Measurements from ENCODE around the gene LEF1. TPM values are rescaled to one million over a fixed set of nuclear protein-coding genes. Genes with fewer than 3 reads are reported as not detected.

LEF1 gene
- total RNA-seq, 2 donors from 2014 or later = 1.4 to 2.3 TPM

DNA sequence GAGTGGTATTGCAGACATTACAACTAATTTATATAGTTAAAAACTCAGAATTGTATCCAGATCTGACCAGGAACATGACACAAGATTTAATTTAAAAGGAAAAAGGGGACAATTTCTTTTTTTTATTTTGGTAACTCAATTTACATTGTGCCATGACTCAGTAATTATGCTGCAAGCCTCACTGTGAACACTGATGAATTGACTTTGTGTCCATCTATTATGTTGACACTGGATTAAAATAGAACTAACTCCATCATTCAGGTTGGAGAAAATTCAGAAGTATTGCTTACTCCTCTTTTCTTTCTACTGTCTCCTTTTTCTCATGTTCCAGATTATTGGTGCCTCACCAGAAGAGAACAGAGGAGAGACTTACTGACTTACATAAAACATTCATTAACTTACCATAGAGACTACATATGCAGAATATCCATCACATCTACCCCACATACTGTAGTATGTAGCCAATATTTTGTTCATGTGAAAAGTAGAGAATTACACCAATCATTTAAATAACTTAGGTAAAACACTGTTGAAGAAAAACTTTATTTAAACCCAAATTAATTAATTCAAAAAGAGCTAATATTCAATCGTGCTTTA is 15.8 kb upstream of the LEF1 start:
- DNase-seq = no peak
- intact Hi-C loops (cut with DNase I, micrococcal nuclease) = no loop called here
- ATAC-seq = no peak

DNA sequence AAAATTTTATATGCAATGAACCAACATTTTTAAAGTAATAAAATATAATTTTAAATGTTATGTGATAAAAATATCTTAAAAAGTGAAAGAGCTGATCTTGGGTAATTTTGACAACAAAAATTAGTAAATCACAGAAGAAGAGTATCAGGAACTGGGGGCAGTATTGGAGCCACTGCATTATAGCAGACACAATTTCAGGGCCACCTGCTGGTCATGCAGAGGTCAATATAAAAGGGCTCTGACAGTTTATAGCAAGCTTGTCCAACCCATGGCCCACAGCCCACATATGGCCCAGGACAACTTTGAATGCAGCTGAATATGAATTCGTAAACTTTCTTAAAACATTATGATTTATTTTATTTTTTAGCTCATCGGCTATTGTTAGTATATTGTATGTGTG is 13.0 kb upstream of the LEF1 start:
- ATAC-seq (no peak), DNase-seq (no peak)
- intact Hi-C loops (cut with DNase I, micrococcal nuclease) = no loop called here

DNA sequence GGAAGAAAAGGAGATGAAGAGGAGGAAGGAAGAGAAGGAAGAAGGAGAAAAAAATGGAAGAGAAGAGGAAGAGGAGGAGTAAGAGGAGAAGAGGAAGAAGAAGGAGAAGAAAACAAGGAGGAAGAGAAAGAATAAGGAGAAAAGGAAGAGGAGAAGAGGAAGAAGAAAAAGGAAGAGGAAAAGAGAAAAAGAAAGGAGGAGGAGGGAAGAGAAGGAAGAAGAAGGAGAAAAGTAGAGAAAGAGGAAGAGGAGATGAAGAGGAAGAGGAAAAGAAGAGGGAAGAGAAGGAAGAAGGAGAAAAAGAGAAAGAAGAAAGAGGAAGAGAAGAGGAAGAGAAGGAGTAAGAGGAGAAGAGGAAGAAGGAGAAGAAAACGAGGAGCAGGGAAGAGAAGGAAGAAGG is 11.8 kb upstream of the LEF1 start:
- intact Hi-C loops (cut with DNase I, micrococcal nuclease) = no loop called here
- ATAC-seq = no peak
- no peak for DNase-seq

DNA sequence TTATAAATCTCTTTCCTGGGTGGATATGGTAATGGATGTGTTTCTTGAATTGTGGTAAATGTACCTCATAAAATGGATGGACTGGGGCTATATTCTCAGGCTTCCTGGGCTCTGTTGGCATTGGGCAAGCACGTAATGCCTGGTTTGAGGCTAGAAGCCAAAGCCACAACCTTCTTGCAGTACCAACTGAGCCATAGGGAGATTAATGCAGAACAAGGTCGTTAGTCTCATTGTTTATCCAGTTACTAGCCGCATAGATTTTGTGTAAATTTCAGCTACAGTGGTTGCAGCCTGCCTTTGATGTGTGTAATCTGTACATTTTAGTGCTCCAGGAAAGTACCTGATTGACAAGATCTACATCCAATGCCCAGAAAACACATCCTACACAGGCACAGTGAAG is 7.2 kb upstream of the LEF1 start:
- DNase-seq (no peak), ATAC-seq (no peak)
- intact Hi-C loops (cut with DNase I, micrococcal nuclease) = no loop called here

DNA sequence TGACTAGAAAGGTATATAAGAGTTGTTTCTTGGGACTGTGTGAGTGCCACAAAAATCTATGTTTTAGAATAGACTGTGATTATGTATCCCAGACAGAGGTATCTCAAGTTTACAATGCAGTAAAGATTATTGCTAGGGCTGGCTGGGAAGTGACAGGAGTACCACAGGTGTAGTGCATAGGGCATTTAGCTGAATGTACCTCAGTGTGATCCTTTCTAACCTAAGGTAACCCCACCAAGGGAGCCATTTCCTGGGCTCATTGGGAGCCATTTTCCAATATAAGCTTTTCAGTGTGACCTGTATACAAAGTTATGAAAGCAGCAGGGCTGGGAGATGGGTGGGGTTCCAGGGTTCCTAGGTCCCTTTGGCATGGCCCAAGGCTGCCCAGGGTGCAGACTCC is 6.1 kb upstream of the LEF1 start:
- intact Hi-C loops (cut with DNase I, micrococcal nuclease) = no loop called here
- DNase-seq = no peak
- ATAC-seq = peak; percentile 73

DNA sequence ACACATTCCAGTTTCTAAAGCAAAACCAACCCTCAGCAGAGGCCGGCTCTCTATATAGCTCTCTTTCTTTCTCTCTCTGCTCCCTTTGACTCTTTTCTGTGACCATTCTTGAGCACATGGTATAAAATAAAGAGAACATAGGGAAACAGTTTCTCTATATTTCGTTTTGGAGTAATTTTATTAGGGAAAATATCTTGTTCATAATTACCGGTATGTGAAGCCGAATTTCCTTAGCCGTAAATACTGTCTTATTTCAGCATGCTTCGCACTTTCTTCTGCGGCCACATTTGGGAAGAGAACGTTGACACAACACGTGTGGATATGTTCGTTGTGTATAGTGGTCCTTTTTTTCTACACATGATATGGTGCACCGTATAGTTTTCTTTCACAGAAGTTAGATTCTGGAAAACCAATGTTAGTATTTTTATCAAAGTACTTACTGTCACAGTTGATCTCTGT is 4.9 kb upstream of the LEF1 start:
- ATAC-seq = no peak
- intact Hi-C loops (cut with DNase I, micrococcal nuclease) = no loop called here
- no peak for DNase-seq

DNA sequence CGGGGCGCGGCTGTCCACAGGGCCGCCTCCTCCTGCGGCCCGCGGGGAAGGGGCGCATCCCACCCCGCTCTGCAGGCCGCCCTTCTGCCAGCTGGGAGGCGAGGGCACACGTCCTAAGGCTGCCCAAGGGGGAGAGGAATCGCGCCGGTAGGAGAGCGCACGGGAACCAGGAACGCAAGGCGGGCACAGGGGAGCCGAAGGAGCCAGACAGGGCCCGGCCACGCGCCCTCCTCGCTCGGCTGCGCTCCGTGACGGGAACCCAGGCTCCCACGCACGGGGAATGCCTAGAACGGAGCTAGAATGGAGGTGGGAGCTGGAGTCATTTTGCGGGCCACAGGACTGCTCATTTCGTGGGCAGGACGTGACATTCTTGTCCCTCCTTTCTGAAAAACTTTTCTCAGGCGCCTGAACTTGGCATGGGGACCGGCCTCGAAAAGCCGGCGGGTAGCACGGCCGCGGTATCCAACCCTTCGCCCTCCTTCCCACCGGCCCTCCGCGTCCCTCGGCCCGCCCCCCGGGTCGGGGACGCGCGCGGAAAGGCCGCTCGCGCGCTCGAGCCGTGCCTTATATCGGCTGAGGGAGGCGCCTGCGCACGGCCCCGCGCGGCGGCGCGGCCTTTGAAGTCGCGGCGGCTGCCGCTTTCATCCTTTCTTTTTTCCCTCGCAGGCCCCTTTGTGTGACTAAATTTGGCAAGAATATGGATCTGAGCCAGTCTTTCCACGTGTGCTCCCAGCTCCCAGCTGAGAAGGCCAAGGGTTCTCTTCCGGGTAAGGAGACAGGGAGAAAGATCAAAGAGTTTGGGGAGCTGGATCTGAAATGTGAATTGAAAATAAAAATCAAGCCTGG is 4.2 kb upstream of the LEF1 start:
- DNase-seq = peak in 1 of 2 donors; percentile 46
- peak; percentile 65 for ATAC-seq
- intact Hi-C loops (cut with DNase I, micrococcal nuclease) = no loop called here

DNA sequence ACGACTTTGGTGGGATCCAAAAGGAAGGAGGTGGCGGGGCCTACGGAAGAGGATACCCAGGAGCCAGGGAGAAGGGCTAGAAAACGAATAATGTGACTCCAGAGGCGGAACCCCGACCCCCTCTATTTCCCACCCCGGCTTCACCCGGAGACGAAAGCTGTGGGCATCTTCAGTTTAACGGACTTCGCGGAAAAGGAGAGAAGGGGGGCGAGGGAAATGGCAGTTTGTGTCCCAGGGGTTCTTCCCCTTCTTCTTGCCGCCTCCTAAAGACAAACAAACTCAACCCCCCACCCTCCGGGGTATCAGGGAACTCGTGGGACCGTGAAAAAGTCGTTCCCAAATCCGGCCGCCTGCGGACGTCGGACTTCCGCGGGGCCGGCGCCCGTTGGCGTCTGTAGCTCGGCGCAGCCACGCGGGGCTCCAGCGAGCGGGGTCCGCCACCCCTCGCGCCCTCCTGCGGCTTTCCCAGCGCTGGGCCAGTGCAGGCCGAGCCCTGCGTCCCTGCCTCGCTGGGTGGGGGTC is 3.6 kb upstream of the LEF1 start:
- ATAC-seq = peak; percentile 52
- peak in 1 of 2 donors; percentile 22 for DNase-seq
- intact Hi-C loops (cut with DNase I, micrococcal nuclease) = no loop called here

DNA sequence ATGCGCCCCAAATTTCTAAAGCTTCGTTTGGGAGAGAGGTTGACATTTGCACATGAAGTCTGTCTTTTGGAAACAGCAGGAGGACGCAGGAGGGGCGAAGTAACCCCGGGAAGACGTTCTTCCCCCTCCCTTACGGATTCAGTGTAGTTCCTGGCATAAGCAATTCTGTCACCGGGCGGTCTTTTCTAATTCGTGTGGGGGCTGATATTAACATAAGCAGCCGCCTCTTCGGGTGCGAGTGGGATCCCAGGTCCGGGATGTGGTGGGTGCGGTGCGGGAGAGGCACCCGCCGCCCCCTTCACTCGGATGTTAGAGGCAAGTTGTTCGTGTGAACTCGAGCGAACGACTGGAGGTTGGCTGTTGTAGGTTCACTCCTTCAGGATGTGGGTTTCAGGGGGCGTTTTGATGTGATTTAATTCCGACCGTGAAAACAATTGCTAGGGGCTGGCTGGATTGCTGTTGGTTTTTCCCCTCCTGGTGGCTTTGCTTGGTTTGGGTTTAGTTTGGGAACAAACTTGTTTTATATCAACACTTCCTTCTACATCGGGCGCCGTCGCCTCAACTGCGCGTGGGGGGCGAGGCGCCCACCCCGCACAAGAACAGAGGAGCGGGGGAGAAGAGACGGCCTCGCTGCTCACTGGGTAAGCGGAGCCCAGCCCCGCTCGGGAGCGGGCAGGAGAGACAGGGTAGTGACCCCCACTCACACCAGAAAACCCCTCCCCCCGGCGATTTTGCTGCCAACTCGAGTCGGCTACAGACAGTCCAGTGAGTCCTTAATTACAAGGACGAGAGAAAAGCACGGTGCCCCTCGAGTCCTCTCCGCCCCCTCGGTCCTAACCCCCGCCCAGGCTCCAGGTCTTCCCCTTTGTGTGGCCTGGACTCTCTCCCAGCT is 2.9 kb upstream of the LEF1 start:
- DNase-seq = no peak
- intact Hi-C loops (cut with DNase I, micrococcal nuclease) = no loop called here
- no peak for ATAC-seq

DNA sequence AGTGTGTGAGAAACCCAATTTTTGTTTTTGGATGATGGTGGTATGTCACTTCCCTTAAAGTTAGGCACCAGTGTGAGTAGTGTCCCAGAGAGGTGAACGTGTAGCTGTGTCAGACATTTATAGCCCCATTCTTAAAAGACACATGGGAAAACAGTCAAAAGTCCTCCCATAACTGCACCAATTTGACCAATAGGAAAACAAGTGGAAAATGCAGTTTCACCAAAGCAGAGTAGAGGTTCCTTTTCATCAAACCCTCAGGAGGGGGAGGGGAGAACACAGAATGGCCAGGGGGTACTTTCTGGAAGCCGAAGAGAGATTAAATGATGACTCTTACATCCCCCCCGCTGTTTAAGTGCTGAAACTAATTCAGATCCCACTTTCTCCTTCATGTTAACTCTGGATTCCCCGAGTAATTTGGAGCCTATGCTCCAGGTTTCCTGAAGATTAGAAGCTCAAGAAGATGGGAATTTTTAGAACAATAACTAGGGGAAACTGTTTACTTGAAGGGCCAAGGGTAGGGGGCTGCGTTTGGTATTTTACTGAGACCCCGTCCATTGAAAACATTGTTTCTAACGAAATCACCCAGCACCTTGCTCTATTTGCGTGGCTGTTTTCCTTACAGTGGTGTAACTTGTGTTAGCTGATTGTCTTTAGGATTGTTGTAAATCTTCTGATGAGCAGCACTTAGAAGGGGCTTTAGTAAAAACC is 2.1 kb upstream of the LEF1 start:
- intact Hi-C loops (cut with DNase I, micrococcal nuclease) = no loop called here
- ATAC-seq (no peak), DNase-seq (no peak)

DNA sequence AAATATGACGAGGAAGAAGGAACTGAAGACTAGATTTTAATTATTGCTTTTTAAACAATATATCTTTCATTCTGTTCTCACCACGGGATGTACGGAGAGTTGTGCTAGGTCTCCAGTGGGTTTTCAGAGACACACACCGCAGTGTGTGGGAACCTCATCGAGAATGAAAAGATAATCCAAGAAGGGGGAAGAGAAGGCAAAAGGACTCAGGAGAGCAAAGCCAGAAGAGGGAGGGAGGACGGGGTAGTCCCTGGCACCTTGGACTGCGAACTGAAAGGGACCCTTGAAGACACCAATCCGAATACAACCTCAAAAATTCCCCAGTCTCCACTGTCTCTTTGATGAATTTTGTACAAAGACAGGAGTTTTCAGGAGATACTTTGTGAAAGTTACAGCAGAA is 932 bp upstream of the LEF1 start:
- intact Hi-C loops (cut with DNase I, micrococcal nuclease) = no loop called here
- ATAC-seq = no peak
- DNase-seq = no peak

DNA sequence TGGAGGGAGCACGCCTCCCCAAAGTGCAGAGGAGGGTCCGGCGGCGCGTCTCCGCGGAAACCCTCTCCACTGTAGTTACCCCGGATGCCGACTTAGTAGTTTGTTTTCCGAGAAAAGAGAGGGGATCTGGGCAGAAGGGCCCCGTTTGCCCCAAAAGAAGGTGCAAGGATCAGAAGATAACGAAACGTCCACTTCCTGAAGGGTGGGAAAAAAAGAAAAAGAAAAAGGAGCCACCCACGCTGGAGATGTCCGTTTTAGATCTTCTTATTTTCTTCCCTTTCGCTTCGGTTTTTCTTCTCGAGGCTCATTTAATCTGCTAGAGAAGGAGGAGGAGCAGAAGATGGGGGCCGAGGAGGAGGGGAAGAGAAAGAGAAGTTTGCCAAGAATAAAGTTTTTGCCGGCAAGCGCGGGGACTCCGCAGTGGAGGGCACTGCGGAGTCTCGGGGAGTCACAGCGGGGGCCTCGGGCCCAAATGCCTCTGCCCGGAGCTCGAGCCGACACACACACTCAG is 517 bp downstream of the LEF1 start:
- intact Hi-C loops (cut with DNase I, micrococcal nuclease) = no loop called here
- ATAC-seq = no peak
- DNase-seq = no peak

DNA sequence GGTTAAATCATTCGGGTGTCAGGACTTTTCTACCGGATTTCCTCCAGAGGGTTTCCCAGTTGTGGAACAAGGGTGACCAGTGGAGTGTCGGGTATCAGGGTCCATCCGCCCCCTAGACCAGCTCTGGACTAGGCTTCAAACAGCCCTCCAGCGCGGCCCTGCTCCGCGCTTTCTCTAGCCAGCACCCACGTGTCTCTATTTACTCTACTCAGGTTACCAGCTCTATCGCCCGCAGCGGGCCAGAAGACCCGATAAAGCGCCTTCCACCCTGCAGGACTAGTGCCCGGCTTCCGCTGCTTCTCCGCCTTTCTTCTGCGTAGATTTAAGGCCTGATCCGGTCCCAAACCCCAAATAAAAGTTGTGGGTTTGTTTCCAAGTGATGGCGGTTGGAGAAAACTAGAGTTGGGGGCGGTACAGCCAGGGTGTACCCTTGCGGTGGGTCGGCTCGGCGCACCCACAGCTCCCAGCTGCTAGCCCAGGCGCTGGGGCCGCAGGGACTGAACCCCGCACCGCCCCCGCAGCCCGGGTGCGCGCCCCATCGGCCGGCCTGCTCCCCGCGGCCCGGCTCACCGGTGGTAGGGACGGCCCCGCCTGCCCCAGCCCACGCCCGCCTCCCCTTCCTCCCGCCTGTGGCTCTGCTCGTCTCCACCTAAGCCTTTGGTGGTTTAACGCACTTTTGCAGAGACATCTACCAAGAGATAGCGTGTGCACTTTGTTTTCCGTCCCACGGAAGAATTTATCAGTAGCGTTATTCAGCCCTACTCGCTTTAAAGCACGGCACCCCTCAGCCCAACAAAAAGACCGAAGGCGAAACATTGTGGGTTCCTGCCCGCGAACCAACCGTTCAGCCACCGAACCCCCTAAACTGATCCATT is 2.1 kb downstream of the LEF1 start:
- intact Hi-C loops (cut with DNase I, micrococcal nuclease) = no loop called here
- peak; percentile 44 for ATAC-seq
- DNase-seq = peak in 1 of 2 donors; percentile 20

DNA sequence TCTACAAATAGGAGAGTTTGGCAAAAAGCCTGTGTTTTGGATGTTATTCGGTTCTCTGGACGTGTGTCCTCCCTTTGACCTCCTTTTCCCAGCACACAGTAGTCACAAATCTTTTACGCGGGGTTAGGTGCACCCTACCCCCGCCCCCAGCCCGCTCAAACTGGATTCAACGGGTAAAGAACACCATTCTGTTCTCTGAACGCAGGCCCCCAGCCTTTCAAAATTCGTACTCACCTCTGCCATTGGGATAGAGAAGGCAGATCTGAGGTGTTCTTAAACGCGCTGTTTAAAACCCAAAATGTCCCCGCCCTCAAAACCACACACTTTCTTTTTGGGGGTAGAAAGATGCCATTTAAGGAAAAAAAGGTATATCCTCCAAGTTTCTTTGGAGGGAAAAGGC is 2.7 kb downstream of the LEF1 start:
- intact Hi-C loops (cut with DNase I, micrococcal nuclease) = no loop called here
- ATAC-seq (no peak), DNase-seq (no peak)

DNA sequence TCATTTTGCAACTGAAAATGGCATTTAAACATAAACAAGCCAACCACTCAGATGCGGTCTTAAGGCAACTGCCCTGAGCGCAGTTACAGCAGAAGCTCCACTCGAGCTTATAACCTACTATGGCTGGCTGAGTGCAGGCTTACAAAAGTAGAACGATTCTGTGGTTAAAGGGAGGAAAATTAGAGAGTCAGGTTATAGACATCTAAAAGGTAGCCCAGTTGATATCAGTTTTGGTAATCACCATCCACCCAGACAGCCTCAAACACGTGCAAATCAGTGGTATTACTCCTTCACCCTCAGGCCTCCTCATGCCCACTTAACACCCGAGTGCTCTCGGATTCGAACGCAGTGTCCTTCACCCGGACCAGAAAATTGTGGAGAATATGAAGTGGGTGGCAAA is 3.1 kb downstream of the LEF1 start:
- intact Hi-C loops (cut with DNase I, micrococcal nuclease) = no loop called here
- DNase-seq (no peak), ATAC-seq (no peak)

DNA sequence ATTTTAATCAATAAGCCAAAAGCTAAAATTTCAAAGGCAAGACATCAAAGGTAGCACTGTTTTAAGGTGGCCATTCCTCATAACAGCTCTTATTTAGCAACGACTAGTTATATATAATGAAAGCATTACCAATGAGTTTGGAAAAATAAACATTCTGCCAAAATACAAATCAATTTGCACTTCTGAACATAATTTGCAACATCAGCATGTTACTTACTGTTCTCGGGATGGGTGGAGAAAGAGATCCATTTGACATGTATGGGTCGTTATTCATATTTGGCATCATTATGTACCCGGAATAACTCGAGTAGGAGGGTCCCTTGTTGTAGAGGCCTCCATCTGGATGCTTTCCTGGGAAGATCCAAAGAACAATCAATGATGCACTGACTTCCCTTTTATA is 5.4 kb downstream of the LEF1 start:
- intact Hi-C loops (cut with DNase I, micrococcal nuclease) = no loop called here
- ATAC-seq = no peak
- DNase-seq = no peak

DNA sequence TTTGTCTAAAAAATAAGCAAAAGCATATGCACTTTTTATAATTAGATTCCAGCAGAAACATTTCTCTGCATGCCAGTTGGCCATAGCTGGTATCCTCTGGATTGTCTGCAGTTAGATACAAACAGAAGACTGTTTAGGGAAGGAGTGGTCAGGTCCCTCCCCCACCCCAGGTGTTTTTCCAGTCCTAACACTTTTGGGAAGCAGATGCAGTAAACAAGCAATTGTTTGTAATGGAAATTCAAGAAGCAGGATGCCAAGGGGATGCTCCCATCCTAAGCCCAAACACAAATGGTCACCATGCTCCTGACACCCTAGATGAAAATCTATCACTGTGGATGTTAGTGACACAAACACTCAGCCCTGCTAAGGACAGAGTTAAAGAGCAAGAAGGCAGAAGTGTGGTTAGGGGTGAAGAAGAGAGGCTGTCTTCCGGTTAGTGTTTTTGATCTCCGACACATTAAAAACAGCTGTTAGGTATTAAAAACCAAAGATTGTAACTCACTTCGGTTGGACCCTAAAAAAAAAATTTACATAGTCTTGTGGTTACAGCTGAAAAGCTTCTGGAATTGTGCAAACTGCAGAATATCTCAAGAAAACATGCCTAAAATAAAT is 7.9 kb downstream of the LEF1 start:
- DNase-seq = no peak
- ATAC-seq = no peak
- intact Hi-C loops (cut with DNase I, micrococcal nuclease) = no loop called here

Measured in left colon (tissue), 2 donors.